SK-N-SH (cell line): ENCODE results near the gene BAG5.

Experiments
- FOXJ3 ChIP-seq: sonication (generic); formaldehyde crosslinking; IDR thresholded peaks from 2 replicates; pipeline ENCODE4 v1.5.1; 2020; ENCODE audit warnings: mild to moderate bottlenecking, missing genetic modification reagents
- GABPA ChIP-seq: IDR thresholded peaks from 2 replicates; pipeline ENCODE4 v1.4.0; 2012; ENCODE audit warnings: low read depth, mild to moderate bottlenecking
- REST ChIP-seq: IDR thresholded peaks from 2 replicates; pipeline ENCODE4 v1.6.1; 2012; ENCODE audit warnings: mild to moderate bottlenecking, low read depth, low read length, moderate library complexity
- TF ChIP-seq, protein P1 (sequence below): fragments of 200-600 bp; sonication (generic); IDR thresholded peaks from 2 replicates; pipeline ENCODE4 v1.6.1; 2017; ENCODE audit warnings: antibody characterized with exemption, mild to moderate bottlenecking, moderate library complexity

- TF ChIP-seq, protein P1, sequence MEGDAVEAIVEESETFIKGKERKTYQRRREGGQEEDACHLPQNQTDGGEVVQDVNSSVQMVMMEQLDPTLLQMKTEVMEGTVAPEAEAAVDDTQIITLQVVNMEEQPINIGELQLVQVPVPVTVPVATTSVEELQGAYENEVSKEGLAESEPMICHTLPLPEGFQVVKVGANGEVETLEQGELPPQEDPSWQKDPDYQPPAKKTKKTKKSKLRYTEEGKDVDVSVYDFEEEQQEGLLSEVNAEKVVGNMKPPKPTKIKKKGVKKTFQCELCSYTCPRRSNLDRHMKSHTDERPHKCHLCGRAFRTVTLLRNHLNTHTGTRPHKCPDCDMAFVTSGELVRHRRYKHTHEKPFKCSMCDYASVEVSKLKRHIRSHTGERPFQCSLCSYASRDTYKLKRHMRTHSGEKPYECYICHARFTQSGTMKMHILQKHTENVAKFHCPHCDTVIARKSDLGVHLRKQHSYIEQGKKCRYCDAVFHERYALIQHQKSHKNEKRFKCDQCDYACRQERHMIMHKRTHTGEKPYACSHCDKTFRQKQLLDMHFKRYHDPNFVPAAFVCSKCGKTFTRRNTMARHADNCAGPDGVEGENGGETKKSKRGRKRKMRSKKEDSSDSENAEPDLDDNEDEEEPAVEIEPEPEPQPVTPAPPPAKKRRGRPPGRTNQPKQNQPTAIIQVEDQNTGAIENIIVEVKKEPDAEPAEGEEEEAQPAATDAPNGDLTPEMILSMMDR = no peak
- TF ChIP-seq GABPA = no peak
- TF ChIP-seq FOXJ3 = no peak
- TF ChIP-seq REST = no peak
These were observed 41.0 kb downstream of the BAG5 start for GRCh38 chr14:103521438-103521950.
